MV-4-11 (cell line): Measurements from ENCODE around the gene FBXW8.
A peak's percentile ranks its signal among the peaks of the same experiment; 100 is the strongest.

Source experiments
- DNase-seq: peaks from one replicate; lab custom pipeline; 2025; lab: John Stamatoyannopoulos, UW

Gene FBXW8

GRCh38 chr12:117076410-117077372, 165.9 kb downstream of the FBXW8 start:
- peak; percentile 35 for DNase-seq

- no peak for DNase-seq
These were observed 168.7 kb downstream of the FBXW8 start for GRCh38 chr12:117079487-117079886.

- DNase-seq, result no peak
These were observed 170.0 kb downstream of the FBXW8 start for GRCh38 chr12:117080661-117081144.
